H1 (cell line): Measurements from ENCODE around the gene FEV. TPM values are rescaled to one million over a fixed set of nuclear protein-coding genes. Genes with fewer than 3 reads are reported as not detected.

Source experiments
- CTCF ChIA-PET: fragments of 300-600 bp; sonication (Branson Sonifier 250); formaldehyde crosslinking; loops from one replicate; lab custom pipeline; 2021; ENCODE audit not compliant: partially characterized antibody; lab: Charles Lee
- POLR2A ChIA-PET: fragments of 300-600 bp; sonication (Branson Sonifier 250); formaldehyde crosslinking; loops from one replicate; lab custom pipeline; 2021; ENCODE audit warnings: inconsistent platforms; ENCODE audit not compliant: partially characterized antibody; lab: Charles Lee
- DNase-seq, 2 experiments: peaks; one replicate each; pipeline versions ENCODE4 v3.0.0 to v3.0.0-alpha.2; 2010 to 2022; ENCODE audit warnings: low spot score in 2 of 2, low read depth in 1 of 2, mixed read lengths in 1 of 2
- FAIRE-seq: peaks from 2 replicates; lab custom pipeline; 2011; peaks lifted over from hg19 to GRCh38; lab: Jason Lieb, UNC
- H2AFZ ChIP-seq: 2 replicates; pipeline ENCODE4 v1.8.1; 2012; ENCODE audit warnings: low read length, inconsistent platforms
- H2AK5ac ChIP-seq: 2 replicates; pipeline ENCODE4 v1.6.1; 2013; ENCODE audit warnings: low read depth, low read length
- H2BK120ac ChIP-seq: replicated peaks from 2 replicates; pipeline ENCODE3; 2013; ENCODE audit warnings: low read depth, low read length, inconsistent platforms
- H2BK12ac ChIP-seq: 2 replicates; pipeline ENCODE4 v1.6.1; 2013; ENCODE audit warnings: low read depth, low read length
- H2BK15ac ChIP-seq: 2 replicates; pipeline ENCODE4 v1.6.1; 2013; ENCODE audit warnings: low read length
- H2BK20ac ChIP-seq: 2 replicates; pipeline ENCODE4 v1.6.1; 2013; ENCODE audit warnings: low read length
- H2BK5ac ChIP-seq: 2 replicates; pipeline ENCODE4 v1.6.1; 2013; ENCODE audit warnings: low read depth, low read length
- H3K14ac ChIP-seq: 2 replicates; pipeline ENCODE4 v1.6.1; 2013; ENCODE audit warnings: inconsistent platforms; ENCODE audit not compliant: insufficient read length
- H3K18ac ChIP-seq: 2 replicates; pipeline ENCODE4 v1.6.1; 2013; ENCODE audit warnings: low read length; ENCODE audit errors: extremely low read depth
- H3K23ac ChIP-seq: 2 replicates; pipeline ENCODE4 v1.6.1; 2013; ENCODE audit warnings: inconsistent platforms; ENCODE audit not compliant: insufficient read length
- H3K23me2 ChIP-seq: 2 replicates; pipeline ENCODE4 v1.6.1; 2013; ENCODE audit warnings: low read depth, low read length
- H3K27ac ChIP-seq: 2 replicates; pipeline ENCODE4 v1.6.1; 2011; ENCODE audit warnings: low read depth, low read length, inconsistent platforms
- H3K27me3 ChIP-seq, 4 experiments: replicated peaks in 1 of 4; 1 replicate in 1 of 4; 2 replicates in 3 of 4; pipeline versions ENCODE4 v1.6.1 to v1.8.1; 2011 to 2013; ENCODE audit warnings: low read length in 3 of 4, mild to moderate bottlenecking in 3 of 4, inconsistent platforms in 2 of 4, mixed read lengths in 2 of 4, moderate library complexity in 1 of 4; ENCODE audit not compliant: control insufficient read depth in 3 of 4, insufficient read depth in 3 of 4; ENCODE audit errors: extremely low read depth in 1 of 4
- H3K36me3 ChIP-seq, 4 experiments: 2 replicates each; pipeline versions ENCODE4 v1.6.1 to v1.8.1; 2011 to 2013; ENCODE audit warnings: mild to moderate bottlenecking in 4 of 4, low read length in 3 of 4, moderate library complexity in 2 of 4, control low read depth in 1 of 4, inconsistent platforms in 1 of 4; ENCODE audit not compliant: insufficient read depth in 4 of 4, control insufficient read depth in 2 of 4
- H3K4ac ChIP-seq: replicated peaks from 2 replicates; pipeline ENCODE3; 2013; ENCODE audit warnings: low read length, low read depth, mixed read lengths, inconsistent platforms; ENCODE audit not compliant: insufficient read length
- H3K4me1 ChIP-seq, 4 experiments: replicated peaks in 1 of 4; 1 replicate in 1 of 4; 2 replicates in 3 of 4; pipeline versions ENCODE4 v1.6.1 to v1.8.1; 2011 to 2013; ENCODE audit warnings: low read length in 3 of 4, inconsistent platforms in 2 of 4, mixed read lengths in 1 of 4; ENCODE audit not compliant: insufficient read depth in 4 of 4, control insufficient read depth in 3 of 4
- H3K4me2 ChIP-seq, 2 experiments: 2 replicates each; pipeline versions ENCODE4 v1.6.1 to v1.8.1; 2011 to 2013; ENCODE audit warnings: low read depth in 2 of 2, low read length in 2 of 2, control low read depth in 1 of 2, inconsistent platforms in 1 of 2, mild to moderate bottlenecking in 1 of 2; ENCODE audit not compliant: insufficient read depth in 1 of 2
- H3K4me3 ChIP-seq, 4 experiments: fragments of 200-600, 300-600 bp in 1 of 4; sonication (generic), shearing (Covaris generic), sonication (Bioruptor Twin) in 1 of 4; 2 replicates each; pipeline versions ENCODE4 v1.5.1 to v1.8.1; 2011 to 2016; ENCODE audit warnings: low read length in 4 of 4, low read depth in 3 of 4, control low read depth in 2 of 4, inconsistent platforms in 2 of 4, mild to moderate bottlenecking in 2 of 4, mixed read lengths in 1 of 4, moderate library complexity in 1 of 4; ENCODE audit not compliant: insufficient read depth in 2 of 4; ENCODE audit errors: extremely low read depth in 1 of 4
- H3K56ac ChIP-seq: replicated peaks from 2 replicates; pipeline ENCODE3; 2013; ENCODE audit warnings: low read depth, mild to moderate bottlenecking, mixed read lengths, low read length, inconsistent platforms; ENCODE audit not compliant: insufficient read length
- H3K79me1 ChIP-seq: 2 replicates; pipeline ENCODE4 v1.6.1; 2013; ENCODE audit warnings: low read depth, low read length, control low read depth
- H3K79me2 ChIP-seq, 2 experiments: 2 replicates each; pipeline versions ENCODE4 v1.6.1 to v1.8.1; 2012 to 2013; ENCODE audit warnings: low read length in 2 of 2, mild to moderate bottlenecking in 2 of 2, inconsistent platforms in 1 of 2; ENCODE audit not compliant: insufficient read depth in 2 of 2, control insufficient read depth in 1 of 2
- H3K9ac ChIP-seq, 4 experiments: replicated peaks in 1 of 4; 1 replicate in 1 of 4; 2 replicates in 3 of 4; pipeline versions ENCODE4 v1.6.1 to v1.8.1; 2011 to 2013; ENCODE audit warnings: low read depth in 3 of 4, low read length in 3 of 4, control low read depth in 2 of 4, mild to moderate bottlenecking in 2 of 4, moderate library complexity in 2 of 4, inconsistent platforms in 1 of 4; ENCODE audit errors: extremely low read depth in 1 of 4
- H3K9me3 ChIP-seq, 2 experiments: 2 replicates each; pipeline versions ENCODE4 v1.6.1 to v1.8.1; 2012 to 2013; ENCODE audit warnings: mild to moderate bottlenecking in 2 of 2, moderate library complexity in 2 of 2, control low read depth in 1 of 2, inconsistent platforms in 1 of 2, low read depth in 1 of 2, low read length in 1 of 2, mixed read lengths in 1 of 2; ENCODE audit not compliant: insufficient read depth in 2 of 2
- H4K20me1 ChIP-seq, 2 experiments: replicated peaks in 1 of 2; 2 replicates each; pipeline versions ENCODE3 to v1.8.1; 2011 to 2013; ENCODE audit warnings: inconsistent platforms in 2 of 2, low read length in 2 of 2, mild to moderate bottlenecking in 1 of 2; ENCODE audit not compliant: insufficient read depth in 2 of 2, control insufficient read depth in 1 of 2
- H4K5ac ChIP-seq: 2 replicates; pipeline ENCODE4 v1.6.1; 2013; ENCODE audit warnings: low read length, low read depth, mixed read lengths, inconsistent platforms; ENCODE audit not compliant: insufficient read length
- H4K8ac ChIP-seq: 2 replicates; pipeline ENCODE4 v1.8.0; 2013; ENCODE audit warnings: mild to moderate bottlenecking, moderate library complexity, low read length, inconsistent platforms; ENCODE audit not compliant: insufficient read depth; ENCODE audit errors: extremely low read depth
- H4K91ac ChIP-seq: replicated peaks from 2 replicates; pipeline ENCODE3; 2013; ENCODE audit warnings: low read length, mixed read lengths, inconsistent platforms; ENCODE audit not compliant: insufficient read length
- BCL11A ChIP-seq, 2 experiments: IDR thresholded peaks; one replicate each; pipeline ENCODE4 v1.6.1; 2011; ENCODE audit warnings: low read depth in 2 of 2, low read length in 2 of 2, mild to moderate bottlenecking in 2 of 2
- EGR1 ChIP-seq: IDR thresholded peaks from 2 replicates; pipeline ENCODE4 v1.6.1; 2011; ENCODE audit warnings: low read depth, low read length, borderline replicate concordance
- HDAC6 ChIP-seq: IDR thresholded peaks from one replicate; pipeline ENCODE4 v1.7.1; 2012; ENCODE audit warnings: low read depth, mild to moderate bottlenecking, inconsistent platforms, low read length, moderate library complexity
- KDM4A ChIP-seq: IDR thresholded peaks from one replicate; pipeline ENCODE4 v1.7.1; 2012; ENCODE audit warnings: low read depth, mild to moderate bottlenecking, moderate library complexity, low read length, inconsistent platforms; ENCODE audit not compliant: severe bottlenecking
- POU5F1 ChIP-seq: IDR thresholded peaks from 2 replicates; pipeline ENCODE4 v1.6.1; 2011; ENCODE audit warnings: low read depth, mild to moderate bottlenecking, low read length, moderate library complexity
- WGBS, 2 experiments: shearing (Covaris generic) in 1 of 2; methylation state at CpG; one replicate each; pipeline versions ENCODE4 v1.1.6 to v1.1.7; 2013 to 2015; ENCODE audit warnings: low lambda C conversion rate in 2 of 2, mixed read lengths in 2 of 2, inconsistent platforms in 1 of 2, low coverage in 1 of 2, missing lambda C conversion rate in 1 of 2; ENCODE audit not compliant: insufficient replicate concordance in 2 of 2, insufficient coverage in 1 of 2, insufficient read length in 1 of 2; ENCODE audit errors: extremely low coverage in 1 of 2, missing lambda C conversion rate in 1 of 2; 5-methylcytosine and 5-hydroxymethylcytosine counted together
- polyA plus RNA-seq, 7 experiments: library from polyadenylated mRNA; depleted of rRNA in 3 of 7; stranded (reverse) in 5 of 7; unstranded in 2 of 7; fragments of >200 nt in 5 of 7; fragments of 200-250 nt in 2 of 7; gene quantifications; 1 replicate in 5 of 7; 2 replicates in 1 of 7; 4 replicates in 1 of 7; pipeline versions ENCODE4 v1.2.1 to v1.2.3, GENCODE V29; 2011 to 2013; ENCODE audit warnings: missing spikeins in 2 of 7, mixed read lengths in 2 of 7
- total RNA-seq: library from RNA; stranded (reverse); fragmentation: NEBNext Ultra II Directional; extraction: Animal tissue kit (Norgen Biotek cat#: 25700); gene quantifications from 2 replicates; pipeline ENCODE4 v1.2.1, GENCODE V29; 2021

FEV gene
- total and polyA plus RNA-seq, 2 of the 8 experiments (the other 6 are each of a cell fraction or from before 2014, with no cell fraction given): not detected

GRCh38 chr2:219018286-219018685, 33.3 kb upstream of the FEV start:
- Histone ChIP-seq H3K79me2 (no peaks in the 10 kb centered on the region), H3K56ac (no peak overlapping the region), H2BK20ac (no peak overlapping the region), H4K91ac (no peak overlapping the region)
- no peak for TF ChIP-seq EGR1
- no peak for TF ChIP-seq POU5F1
- no peak for TF ChIP-seq KDM4A
- no peak for TF ChIP-seq BCL11A (IDR thresholded peaks at IDR 0.05; ENCODE audit: low read depth in 2 of 2, low read length in 2 of 2)
- TF ChIP-seq HDAC6: no peak
- TF ChIP-seq, all 59 proteins: peak for 0
- Histone ChIP-seq H3K36me3 (no peaks in the 10 kb centered on the region), H3K14ac (no peak overlapping the region), H4K5ac (no peak overlapping the region), H4K20me1 (peaks cover 0 to 1% of the 10 kb centered on the region in 2 experiments), H3K23ac (no peak overlapping the region), H3K18ac (no peak overlapping the region), H2AK5ac (no peak overlapping the region), H2AFZ (no peak overlapping the region), H3K4me3 (no peak overlapping the region), H3K23me2 (no peaks in the 10 kb centered on the region), H2BK15ac (no peak overlapping the region), H3K9me3 (no peaks in the 10 kb centered on the region), H3K79me1 (no peaks in the 10 kb centered on the region), H3K27ac (no peak overlapping the region), H3K4me1 (no peaks in the 10 kb centered on the region), H3K4ac (no peak overlapping the region), H2BK5ac (no peak overlapping the region), H2BK12ac (no peak overlapping the region), H3K4me2 (no peak overlapping the region), H2BK120ac (no peak overlapping the region), H3K27me3 (peaks cover 0 to 8% (median 4%) of the 10 kb centered on the region in 4 experiments; a peak in 4 of 7 replicates), H4K8ac (no peak overlapping the region), H3K9ac (no peak overlapping the region)
- WGBS, 2 experiments: 93% methylated on average over 7 of the region's 7 CpGs; no CpG with 5 or more reads in 1 of the 2 experiments
- FAIRE-seq (no peak), DNase-seq (no peak)
- CTCF ChIA-PET: interaction anchor here (0.7 to 6.9 kb wide), 11 partner anchors 8 to 101 kb away, joined by 3 to 53 read pairs (median 7); partner anchors contain the start of gene CFAP65
- POLR2A ChIA-PET: interaction anchor here (1.2 kb wide), 1 partner anchor 139 kb away, joined by 4 read pairs; no protein-coding TSS in a partner anchor
